PC-9 (cell line): Measurements from ENCODE around the gene BRF1. TPM values are rescaled to one million over a fixed set of nuclear protein-coding genes. Genes with fewer than 3 reads are reported as not detected.

ENCODE experiments used
- BruUV-seq: library from RNA; stranded (reverse); fragments of 400-500 nt; replicated peaks from 2 replicates; lab custom pipeline; 2021; lab: Mats Ljungman, UMichigan
- CTCF ChIA-PET: fragments of 300-600 bp; sonication (Branson Sonifier 250); formaldehyde crosslinking; loops from one replicate; lab custom pipeline; 2022; ENCODE audit warnings: antibody characterized with exemption; lab: Charles Lee
- POLR2A ChIA-PET: fragments of 300-600 bp; sonication (Branson Sonifier 250); formaldehyde crosslinking; loops from one replicate; lab custom pipeline; 2022; ENCODE audit warnings: antibody characterized with exemption; ENCODE audit not compliant: unreplicated experiment; lab: Charles Lee
- DNase-seq, 2 experiments: peaks; one replicate each; pipeline versions ENCODE4 v3.0.0 to v3.0.0-alpha.2; 2015 to 2022; ENCODE audit warnings: mixed read lengths in 1 of 2
- H2AFZ ChIP-seq: fragments of 200-600 bp; sonication (generic); 2 replicates; pipeline ENCODE4 v1.8.1; 2017; ENCODE audit warnings: antibody characterized with exemption
- H3F3A ChIP-seq: fragments of 200-600 bp; sonication (generic); 2 replicates; pipeline ENCODE4 v1.8.1; 2017; ENCODE audit warnings: antibody characterized with exemption, mild to moderate bottlenecking, low read depth; ENCODE audit not compliant: insufficient read depth
- H3K27ac ChIP-seq: fragments of 200-600 bp; sonication (generic); 2 replicates; pipeline ENCODE4 v1.6.1; 2016; ENCODE audit warnings: mixed run types
- H3K27me3 ChIP-seq: fragments of 200-600 bp; sonication (generic); 2 replicates; pipeline ENCODE4 v1.6.1; 2016; ENCODE audit warnings: low read depth, mixed run types; ENCODE audit not compliant: insufficient read depth
- H3K36me3 ChIP-seq: fragments of 200-600 bp; sonication (generic); 2 replicates; pipeline ENCODE4 v1.6.1; 2016; ENCODE audit warnings: low read depth, mixed run types
- H3K4me1 ChIP-seq: fragments of 200-600 bp; sonication (generic); replicated peaks from 2 replicates; pipeline ENCODE4 v1.6.1; 2016; ENCODE audit warnings: mixed run types; ENCODE audit not compliant: insufficient read depth
- H3K4me2 ChIP-seq: fragments of 200-600 bp; sonication (generic); 2 replicates; pipeline ENCODE4 v1.6.1; 2017; ENCODE audit warnings: mixed run types
- H3K4me3 ChIP-seq: fragments of 200-600 bp; sonication (generic); 2 replicates; pipeline ENCODE4 v1.6.1; 2016; ENCODE audit warnings: mixed run types
- H3K79me2 ChIP-seq: fragments of 200-600 bp; sonication (generic); 2 replicates; pipeline ENCODE4 v1.6.1; 2017; ENCODE audit warnings: low read depth, mixed run types
- H3K9me2 ChIP-seq: fragments of 200-600 bp; sonication (generic); 2 replicates; pipeline ENCODE4 v1.8.1; 2017; ENCODE audit warnings: mild to moderate bottlenecking; ENCODE audit not compliant: insufficient read depth
- H3K9me3 ChIP-seq: fragments of 200-600 bp; sonication (generic); 2 replicates; pipeline ENCODE4 v1.8.1; 2016; ENCODE audit warnings: low read depth; ENCODE audit not compliant: insufficient read depth
- H4K20me1 ChIP-seq: fragments of 200-600 bp; sonication (generic); 2 replicates; pipeline ENCODE4 v1.8.1; 2017; ENCODE audit not compliant: insufficient read depth
- CTCF ChIP-seq: fragments of 200-600 bp; sonication (generic); conservative IDR thresholded peaks from 2 replicates; pipeline ENCODE4 v1.6.1; 2017; ENCODE audit warnings: mixed run types, antibody characterized with exemption, mild to moderate bottlenecking, moderate library complexity
- EZH2 ChIP-seq: fragments of 200-600 bp; sonication (generic); IDR thresholded peaks from 2 replicates; pipeline ENCODE4 v1.8.0; 2017; ENCODE audit warnings: antibody characterized with exemption, low read depth
- intact Hi-C: fragments of 100-400 bp; cut with micrococcal nuclease; formaldehyde crosslinking; loops from one replicate; pipeline ENCODE4 v1.10.0; 2022; ENCODE audit not compliant: unreplicated experiment
- total RNA-seq: library from RNA; stranded (reverse); gene quantifications from 2 replicates; pipeline ENCODE4 v1.2.3, GENCODE V29; 2021

The BRF1 gene
- total RNA-seq, 1 experiment from 2014 or later: 24.8 TPM

DNA sequence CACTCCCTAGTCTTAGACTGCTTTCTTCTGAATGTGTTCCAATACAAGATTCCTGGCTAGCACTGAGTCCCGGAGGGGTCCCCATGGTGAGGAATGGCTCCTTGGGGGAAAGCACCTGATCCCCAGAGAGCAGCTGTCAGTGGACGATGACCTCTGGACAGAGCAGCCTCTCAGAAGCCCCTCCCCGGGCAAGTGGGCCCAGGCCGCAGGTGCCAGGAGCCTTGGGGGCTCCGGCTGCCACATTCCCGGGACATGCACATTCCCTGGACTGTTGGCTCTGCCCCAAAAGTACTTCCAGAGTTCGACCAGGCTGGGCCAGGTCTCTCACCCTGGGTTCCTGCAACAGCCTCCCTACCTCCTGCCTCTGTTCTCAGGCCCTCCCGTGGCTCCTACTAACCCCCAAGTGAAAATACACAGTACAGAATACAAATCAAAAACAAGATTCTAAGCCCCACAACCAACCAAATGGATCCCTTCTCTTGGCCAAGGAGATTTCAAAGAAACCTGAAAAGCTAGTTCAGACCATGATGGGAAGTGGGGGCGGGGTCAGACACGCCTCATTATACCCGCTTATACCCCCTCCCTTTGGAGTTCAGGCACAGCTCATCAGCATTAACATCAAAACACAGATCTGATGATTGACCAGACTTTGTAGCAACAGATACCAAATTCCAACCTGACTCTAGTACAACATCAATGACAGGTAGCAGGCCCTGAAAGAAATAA lies 75.8 kb downstream of the BRF1 start:
- TF ChIP-seq CTCF: no peak
- no peak for TF ChIP-seq EZH2
- Histone ChIP-seq H3K36me3 (no peaks in the 10 kb centered on the region; the same call in 1 of the 2 replicates), H3K79me2 (no peaks in the 10 kb centered on the region; the same call in 1 of the 2 replicates), H3K27me3 (no peaks in the 10 kb centered on the region), H3K4me2 (no peak overlapping the region), H3K9me2 (no peaks in the 10 kb centered on the region), H3K4me3 (no peak overlapping the region), H3K9me3 (no peaks in the 10 kb centered on the region), H3F3A (no peaks in the 10 kb centered on the region), H2AFZ (no peak overlapping the region), H3K4me1 (peaks cover 7% of the 10 kb centered on the region; the same call in 1 of the 2 replicates), H4K20me1 (no peaks in the 10 kb centered on the region), H3K27ac (no peak overlapping the region)
- CTCF ChIA-PET: interaction anchor here (0.6 kb wide), 1 partner anchor 186 kb away, joined by 8 read pairs; no protein-coding TSS in a partner anchor
- POLR2A ChIA-PET: no interaction called here
- intact Hi-C loops: no loop called here
- BruUV-seq: no TSS peak
- no peak for DNase-seq

GRCh38 chr14:105223770-105224544 lies 76.8 kb downstream of the BRF1 start:
- DNase-seq: no peak
- peaks cover 7% of the 10 kb centered on the region; the same call in 1 of the 2 replicates for H3K4me1 ChIP-seq
- no peak overlapping the region for H2AFZ ChIP-seq
- no peak overlapping the region for H3K4me2 ChIP-seq
- H3K79me2 ChIP-seq: no peaks in the 10 kb centered on the region; the same call in 1 of the 2 replicates
- intact Hi-C loops: no loop called here
- CTCF ChIA-PET: no interaction called here
- POLR2A ChIA-PET: no interaction called here
- TF ChIP-seq CTCF: no peak
- no peaks in the 10 kb centered on the region for H3F3A ChIP-seq
- H3K9me3 ChIP-seq: no peaks in the 10 kb centered on the region
- H4K20me1 ChIP-seq: no peaks in the 10 kb centered on the region
- no peaks in the 10 kb centered on the region; the same call in 1 of the 2 replicates for H3K36me3 ChIP-seq
- no peak overlapping the region for H3K27ac ChIP-seq
- no peaks in the 10 kb centered on the region for H3K27me3 ChIP-seq
- no TSS peak for BruUV-seq
- no peak overlapping the region for H3K4me3 ChIP-seq
- H3K9me2 ChIP-seq: no peaks in the 10 kb centered on the region

DNA sequence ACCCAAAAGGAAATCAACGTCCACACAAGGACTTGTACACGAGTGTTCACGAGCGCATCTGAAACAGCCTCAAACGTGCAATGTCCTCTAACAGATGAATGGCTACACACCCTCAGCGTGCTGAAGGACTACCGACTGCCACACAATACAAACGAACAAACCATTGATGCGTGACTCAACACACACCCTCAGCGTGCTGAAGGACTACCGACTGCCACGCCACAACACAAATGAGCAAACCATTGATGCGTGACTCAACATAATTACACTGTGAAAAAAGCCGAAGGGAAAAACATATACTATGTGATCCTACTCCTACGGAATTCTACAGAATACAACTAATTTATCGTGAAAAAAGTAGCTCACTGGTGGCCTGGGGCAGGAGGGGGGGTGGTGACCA lies 77.5 kb downstream of the BRF1 start:
- POLR2A ChIA-PET: no interaction called here
- Histone ChIP-seq H3F3A (no peaks in the 10 kb centered on the region), H3K27ac (no peak overlapping the region), H4K20me1 (no peaks in the 10 kb centered on the region), H3K79me2 (no peaks in the 10 kb centered on the region; the same call in 1 of the 2 replicates), H3K4me2 (no peak overlapping the region), H3K9me3 (no peaks in the 10 kb centered on the region), H3K9me2 (no peaks in the 10 kb centered on the region), H3K27me3 (no peaks in the 10 kb centered on the region), H3K4me3 (no peak overlapping the region), H3K4me1 (peaks cover 7% of the 10 kb centered on the region; the same call in 1 of the 2 replicates), H3K36me3 (no peaks in the 10 kb centered on the region; the same call in 1 of the 2 replicates), H2AFZ (no peak overlapping the region)
- TF ChIP-seq EZH2: no peak
- TF ChIP-seq CTCF: no peak
- DNase-seq: no peak
- no TSS peak for BruUV-seq
- intact Hi-C loops: no loop called here
- CTCF ChIA-PET: no interaction called here
